ENCODE measurements around the gene LRCH3.
A peak's percentile ranks its signal among the peaks of the same experiment; 100 is the strongest.
"Not testable (repeated sequence)": the region's sequence is repeated elsewhere in the genome, so short reads cannot be mapped to it uniquely, and the experiment has no call there.

Gene LRCH3

GRCh38 chr3:197888511-197888910, 97.5 kb downstream of the LRCH3 start:
- no peak for DNase-seq

GRCh38 chr3:197889204-197889930, 98.3 kb downstream of the LRCH3 start:
- DNase-seq = no peak

GRCh38 chr3:197890693-197891092, 99.6 kb downstream of the LRCH3 start:
- no peak for DNase-seq

- no peak for DNase-seq
Measured at GRCh38 chr3:197892162-197892561, 101.1 kb downstream of the LRCH3 start.

GRCh38 chr3:197896421-197896820, 105.4 kb downstream of the LRCH3 start:
- no peak for DNase-seq

GRCh38 chr3:197899833-197900478, 108.9 kb downstream of the LRCH3 start:
- no peak for DNase-seq

GRCh38 chr3:197901626-197902025, 110.6 kb downstream of the LRCH3 start:
- no peak for DNase-seq

GRCh38 chr3:197906023-197906849, 115.2 kb downstream of the LRCH3 start:
- peak; percentile 34 for DNase-seq

- no peak for DNase-seq
Measured at GRCh38 chr3:197906850-197907187, 115.8 kb downstream of the LRCH3 start.

- no peak for DNase-seq
Measured at GRCh38 chr3:197907196-197907595, 116.1 kb downstream of the LRCH3 start.

GRCh38 chr3:197908550-197908949, 117.5 kb downstream of the LRCH3 start:
- not testable (repeated sequence) for DNase-seq

- DNase-seq = no peak
Measured at GRCh38 chr3:197908957-197909701, 118.1 kb downstream of the LRCH3 start.

- no peak for DNase-seq
Measured at GRCh38 chr3:197912741-197913476, 121.9 kb downstream of the LRCH3 start.

- no peak for DNase-seq
Measured at GRCh38 chr3:197913641-197914380, 122.8 kb downstream of the LRCH3 start.

GRCh38 chr3:197921429-197922275, 130.6 kb downstream of the LRCH3 start:
- not testable (repeated sequence) for DNase-seq

- no peak for DNase-seq
Measured at GRCh38 chr3:197926418-197926817, 135.4 kb downstream of the LRCH3 start.

GRCh38 chr3:197927578-197927977, 136.5 kb downstream of the LRCH3 start:
- DNase-seq = not testable (repeated sequence)

- DNase-seq = no peak
Measured at GRCh38 chr3:197936819-197937384, 145.8 kb downstream of the LRCH3 start.

All from NCI-H446 treated with DMSO at 0.1 percent for 48 hours (cell line).